Stimulated activated CD4-positive, alpha-beta T cell treated with anti-CD3 and anti-CD28 coated beads, TNF-alpha, amount 100 ng/mL, for 1 hour (primary cell): Measurements from ENCODE around the gene JUP.
"Not testable (repeated sequence)": the region's sequence is repeated elsewhere in the genome, so short reads cannot be mapped to it uniquely, and the experiment has no call there.

Source experiments
- DNase-seq, 3 donors: peaks; one replicate each; pipeline ENCODE4 v3.0.0-alpha.2; 2020; ENCODE audit warnings: low read depth in 3 of 3, low spot score in 1 of 3

Gene JUP

GRCh38 chr17:41781404-41782110 is 5.0 kb downstream of the JUP start:
- DNase-seq = no peak

GRCh38 chr17:41779954-41780353 is 6.6 kb downstream of the JUP start:
- no peak for DNase-seq

- no peak for DNase-seq
These were observed 8.8 kb downstream of the JUP start for GRCh38 chr17:41777574-41778188.

- DNase-seq = no peak
These were observed 9.3 kb downstream of the JUP start for GRCh38 chr17:41777157-41777573.

GRCh38 chr17:41776262-41776900 is 10.1 kb downstream of the JUP start:
- not testable (repeated sequence) for DNase-seq

GRCh38 chr17:41775394-41776226 is 10.9 kb downstream of the JUP start:
- DNase-seq = no peak

- no peak for DNase-seq
These were observed 12.7 kb downstream of the JUP start for GRCh38 chr17:41773731-41774193.

- no peak for DNase-seq
These were observed 13.3 kb downstream of the JUP start for GRCh38 chr17:41773190-41773588.

GRCh38 chr17:41772586-41773189 is 13.8 kb downstream of the JUP start:
- DNase-seq = no peak

GRCh38 chr17:41772218-41772585 is 14.3 kb downstream of the JUP start:
- no peak for DNase-seq

GRCh38 chr17:41771389-41772206 is 14.9 kb downstream of the JUP start:
- no peak for DNase-seq

- DNase-seq = no peak
These were observed 16.5 kb downstream of the JUP start for GRCh38 chr17:41769985-41770384.

- no peak for DNase-seq
These were observed 17.1 kb downstream of the JUP start for GRCh38 chr17:41769346-41769862.

- DNase-seq = no peak
These were observed 17.7 kb downstream of the JUP start for GRCh38 chr17:41768682-41769288.

- no peak for DNase-seq
These were observed 19.0 kb downstream of the JUP start for GRCh38 chr17:41767324-41768042.

- no peak for DNase-seq
These were observed 20.4 kb downstream of the JUP start for GRCh38 chr17:41766135-41766534.

- DNase-seq = no peak
These were observed 23.2 kb downstream of the JUP start for GRCh38 chr17:41763327-41763726.

GRCh38 chr17:41762841-41763240 is 23.7 kb downstream of the JUP start:
- no peak for DNase-seq

GRCh38 chr17:41762391-41762790 is 24.1 kb downstream of the JUP start:
- no peak for DNase-seq
